GM10847 (cell line): ENCODE data around the gene MBD3L4.
"Not testable (repeated sequence)": the region's sequence is repeated elsewhere in the genome, so short reads cannot be mapped to it uniquely, and the experiment has no call there.

ENCODE experiments used
- POLR2A ChIP-seq: IDR thresholded peaks from 2 replicates; pipeline ENCODE4 v1.6.1; 2011; ENCODE audit not compliant: insufficient read length; ENCODE audit errors: extremely low read depth

MBD3L4 gene

DNA sequence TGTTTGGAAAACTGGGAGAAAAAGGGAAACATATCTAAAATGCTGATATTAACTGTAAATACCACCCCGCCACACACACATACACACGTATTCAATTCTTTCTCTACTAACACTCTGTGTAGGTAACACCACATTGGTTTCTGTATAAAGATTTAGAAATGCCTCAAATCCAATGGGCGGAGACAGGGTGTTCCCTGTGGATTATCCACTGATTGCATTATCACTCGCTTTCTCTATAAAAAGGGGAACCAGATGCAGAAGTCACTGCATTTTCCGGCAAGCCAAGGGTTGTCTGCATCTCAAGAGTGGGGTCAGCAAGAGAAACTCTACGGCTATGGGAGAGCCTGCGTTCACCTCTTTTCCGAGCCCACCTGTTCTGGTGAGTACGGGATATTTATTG, 9.7 kb downstream of the MBD3L4 start, which contains the start of gene MBD3L5:
MBD3L5 (plus strand) TSS at position 301 of the 400 bp plus-strand sequence; CDS start at position 335, 34 bp downstream.
- TF ChIP-seq POLR2A, result not testable (repeated sequence)

DNA sequence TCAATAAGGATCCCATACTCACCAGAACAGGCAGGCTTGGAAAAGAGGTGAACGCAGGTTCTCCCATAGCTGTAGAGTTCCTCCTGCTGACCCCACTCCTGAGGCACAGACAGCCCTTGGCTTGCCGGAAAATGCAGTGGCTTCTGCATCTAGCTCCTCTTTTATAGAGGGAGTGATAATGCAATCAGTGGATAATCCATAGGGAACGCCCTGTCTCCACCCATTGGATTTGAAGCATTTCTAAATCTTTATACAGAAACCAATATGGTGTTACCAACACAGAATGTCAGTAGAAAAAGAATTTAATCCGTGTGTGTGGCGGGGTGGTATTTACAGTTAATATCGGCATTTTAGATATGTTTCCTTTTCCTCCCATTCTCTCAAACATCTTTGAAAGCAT, 18.6 kb downstream of the MBD3L4 start, which contains the start of gene MBD3L2B:
MBD3L2B (minus strand) TSS at position 101 of the 400 bp plus-strand sequence; CDS start at position 67, 34 bp downstream.
- not testable (repeated sequence) for TF ChIP-seq POLR2A

DNA sequence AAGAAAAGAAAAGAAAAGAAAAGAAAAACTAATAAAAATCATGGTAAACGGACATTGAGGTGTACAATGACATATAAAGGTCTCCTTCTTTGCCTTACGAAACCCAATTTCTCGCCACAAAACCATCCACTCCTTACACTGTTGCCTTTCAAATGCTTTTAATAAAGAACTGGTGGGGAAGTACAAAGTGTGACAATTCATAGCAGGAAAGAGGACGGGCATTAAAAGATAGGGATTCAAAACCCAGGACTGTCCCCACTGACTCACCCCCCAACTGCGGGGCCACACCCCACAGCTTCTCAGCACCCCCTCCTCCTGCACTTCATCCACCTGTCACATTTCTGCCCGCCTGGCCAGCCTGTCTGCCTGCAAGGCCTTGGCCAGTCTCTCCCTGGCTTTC, 21.2 kb downstream of the MBD3L4 start:
- TF ChIP-seq POLR2A, result no peak

- TF ChIP-seq POLR2A, result no peak
Observed at GRCh38 chr19:7013678-7014077, 26.3 kb downstream of the MBD3L4 start.

DNA sequence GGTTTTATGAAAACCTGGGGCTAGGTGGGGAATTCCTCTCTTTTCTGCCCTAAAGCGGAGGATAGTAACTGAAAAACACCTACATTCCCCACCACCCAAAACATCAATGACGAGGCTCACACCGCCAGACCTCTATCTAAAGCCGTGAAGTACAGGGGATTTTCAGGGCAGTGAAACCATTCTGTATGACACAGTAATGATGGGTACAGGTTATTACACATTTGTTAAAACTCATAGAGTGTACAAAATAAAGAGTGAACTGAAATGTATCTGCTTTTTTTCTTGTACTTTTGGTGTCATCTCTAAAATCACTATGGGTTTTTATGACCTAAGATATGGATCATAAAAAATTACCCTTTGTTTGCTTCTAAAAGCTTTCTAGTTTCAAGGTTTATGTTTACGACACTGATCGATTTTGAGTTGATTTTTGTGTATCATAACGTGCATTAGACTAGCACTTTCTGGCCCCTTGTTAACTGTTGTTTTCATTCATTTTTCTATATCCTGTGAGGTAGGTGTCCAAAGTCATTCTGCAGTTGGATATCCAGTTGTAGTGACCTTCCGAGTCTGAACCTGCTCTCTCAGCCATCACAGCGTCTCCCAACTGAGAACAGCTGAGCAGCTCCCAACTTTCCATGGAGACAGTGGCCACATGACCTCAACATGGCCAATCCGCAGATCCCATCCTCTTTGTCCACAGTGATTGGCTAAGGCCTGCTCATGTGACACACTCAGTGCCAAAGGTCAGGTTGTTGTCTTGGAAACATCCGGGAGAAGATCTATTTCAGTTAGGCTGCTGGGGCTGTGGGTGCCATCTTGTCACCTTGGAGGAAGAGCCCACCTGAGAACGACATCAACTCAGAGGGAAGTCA, 29.0 kb downstream of the MBD3L4 start:
- TF ChIP-seq POLR2A, result no peak

DNA sequence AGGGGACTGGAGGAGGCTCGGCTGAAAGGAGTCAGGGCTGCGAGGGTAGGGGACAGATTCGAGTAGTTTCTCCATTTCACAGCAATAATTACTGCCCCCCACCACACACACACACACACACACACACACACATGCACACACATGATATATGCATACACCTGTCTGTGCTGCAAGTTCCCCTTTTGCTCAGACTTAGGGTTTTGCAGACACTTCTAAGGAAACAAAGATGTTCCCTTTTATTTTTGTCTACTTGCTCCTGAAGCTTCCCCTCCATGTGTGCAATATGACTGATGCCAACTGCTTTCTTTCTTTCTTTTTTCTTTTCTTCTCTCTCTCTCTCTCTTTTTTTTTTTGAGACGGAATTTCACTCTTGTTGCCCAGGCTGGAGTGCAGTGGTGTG, 32.1 kb downstream of the MBD3L4 start:
- no peak for TF ChIP-seq POLR2A

DNA sequence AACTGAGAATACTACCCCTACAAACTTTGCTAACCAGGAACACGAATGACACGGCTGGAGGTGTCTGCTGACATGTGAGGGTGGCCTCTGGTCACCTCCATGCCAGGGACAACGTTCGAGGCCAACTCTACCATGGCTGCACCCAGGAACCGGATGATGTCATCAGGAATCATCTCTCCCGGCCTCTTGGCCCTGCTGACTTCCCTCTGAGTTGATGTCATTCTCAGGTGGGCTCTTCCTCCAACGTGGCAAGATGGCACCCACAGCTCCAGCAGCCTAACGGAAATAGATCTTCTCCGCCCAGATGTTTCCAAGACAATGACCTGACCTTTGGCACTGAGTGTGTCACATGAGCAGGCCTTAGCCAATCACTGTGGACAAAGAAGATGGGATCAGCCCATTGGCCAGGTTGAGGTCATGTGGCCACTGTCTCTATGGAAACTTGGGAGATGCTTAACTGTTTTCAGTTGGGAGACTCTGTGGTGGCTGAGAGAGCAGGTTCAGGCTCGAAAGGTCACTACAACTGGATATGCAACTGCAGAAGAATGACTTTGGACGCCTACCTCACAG, 33.8 kb downstream of the MBD3L4 start:
- no peak for TF ChIP-seq POLR2A

DNA sequence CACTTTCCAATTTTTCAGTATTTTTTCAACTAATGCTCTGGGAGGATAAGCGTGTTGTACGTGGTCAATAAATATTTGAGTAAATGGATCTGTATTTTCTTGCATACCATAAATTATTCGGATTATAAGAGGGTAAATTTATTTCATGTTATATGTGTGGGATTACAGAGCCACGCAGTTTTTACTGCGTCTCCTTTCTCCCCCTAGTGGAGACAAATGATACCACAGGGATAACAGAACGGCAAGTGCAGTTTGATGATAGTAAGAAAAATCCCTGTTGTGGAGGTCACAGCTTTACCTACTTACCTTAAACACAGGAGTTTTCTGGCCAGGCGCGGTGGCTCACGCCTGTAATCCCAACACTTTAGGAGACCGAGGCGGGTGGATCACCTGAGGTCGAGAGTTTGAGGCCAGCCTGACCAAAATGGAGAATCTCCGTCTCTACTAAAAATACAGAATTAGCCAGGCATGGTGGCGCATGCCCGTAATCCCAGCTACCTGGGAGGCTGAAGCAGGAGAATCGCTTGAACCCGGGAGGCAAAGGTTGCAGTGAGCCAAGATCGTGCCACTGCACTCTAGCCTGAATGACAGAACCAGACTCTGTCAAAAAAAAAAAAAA, 35.6 kb downstream of the MBD3L4 start:
- TF ChIP-seq POLR2A, result no peak

DNA sequence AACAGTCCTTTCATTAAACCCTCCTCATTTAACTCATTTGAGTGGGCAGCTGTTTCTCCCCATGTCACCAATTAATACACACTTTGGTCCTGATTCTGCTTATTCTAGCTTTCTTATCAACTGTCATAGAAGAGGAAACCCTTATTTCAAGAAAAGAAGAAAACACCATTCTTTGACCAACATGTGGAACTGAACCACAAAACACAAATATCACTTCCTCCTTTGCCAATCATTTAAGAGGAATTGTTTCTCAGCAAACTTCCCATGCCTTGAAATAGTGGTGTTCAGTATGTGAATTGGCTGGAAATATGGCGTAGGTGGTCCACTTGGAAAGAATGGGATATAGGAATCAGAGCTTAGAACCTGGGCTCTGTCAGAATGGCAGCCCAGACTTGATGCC, 39.2 kb downstream of the MBD3L4 start:
- TF ChIP-seq POLR2A, result no peak

DNA sequence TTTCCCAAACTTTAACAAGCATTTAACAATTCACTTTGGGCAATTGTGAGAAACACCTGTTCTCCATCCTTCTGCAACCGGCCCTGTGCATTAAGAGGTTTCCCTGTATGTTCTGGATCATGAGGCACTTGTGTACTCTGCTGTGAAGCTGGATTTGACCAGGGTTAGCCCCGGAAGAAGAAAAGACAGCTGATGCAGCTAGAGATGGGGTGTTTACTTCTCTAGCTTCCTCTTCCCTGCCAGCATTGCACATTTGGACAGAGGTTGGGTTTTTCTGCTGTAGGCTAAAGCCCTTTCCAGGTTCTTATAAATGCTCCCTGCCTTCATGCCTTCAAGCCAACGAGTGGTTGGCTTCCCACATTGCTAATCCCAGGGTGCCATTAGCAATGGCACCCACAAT, 39.6 kb downstream of the MBD3L4 start:
- TF ChIP-seq POLR2A, result no peak

GRCh38 chr19:6999933-7000332, 40.0 kb downstream of the MBD3L4 start:
- no peak for TF ChIP-seq POLR2A

DNA sequence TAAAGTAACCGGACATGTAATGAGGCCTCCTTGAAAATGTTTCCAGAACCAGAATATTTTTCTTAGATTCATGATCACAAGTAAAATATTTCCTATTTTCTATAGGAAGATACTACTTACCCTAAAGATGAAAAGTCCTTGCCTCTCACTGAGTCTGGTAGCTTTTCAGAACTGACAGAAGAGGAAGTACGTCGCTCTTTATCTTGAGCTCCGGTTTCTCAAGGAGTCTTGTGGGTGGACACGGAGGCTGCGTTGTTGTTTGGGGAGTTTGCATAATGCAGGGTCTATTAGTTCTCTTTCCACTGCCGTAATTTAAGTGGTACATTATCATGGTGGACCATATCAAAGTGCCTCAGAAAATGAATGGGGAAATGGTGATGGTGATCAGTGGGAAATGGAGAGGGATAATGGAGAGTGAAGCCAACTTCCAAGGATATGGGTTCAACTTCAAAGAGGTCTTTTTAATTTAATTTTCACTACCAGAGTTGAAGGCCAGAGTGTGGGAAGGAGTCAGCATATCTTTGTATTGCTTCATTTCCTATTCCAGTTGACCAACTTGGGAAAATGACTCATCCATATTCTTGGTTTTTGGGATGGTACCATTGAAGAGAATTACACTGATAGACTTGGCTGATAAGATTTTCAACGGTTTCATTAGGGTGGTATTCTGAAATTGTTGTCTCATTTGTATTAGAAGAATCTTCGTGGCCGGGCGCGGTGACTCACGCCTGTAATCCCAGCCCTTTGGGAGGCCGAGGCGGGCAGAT, 42.1 kb downstream of the MBD3L4 start:
- no peak for TF ChIP-seq POLR2A

GRCh38 chr19:6996810-6997209, 43.2 kb downstream of the MBD3L4 start:
- TF ChIP-seq POLR2A, result no peak

GRCh38 chr19:6995054-6995453, 44.9 kb downstream of the MBD3L4 start:
- no peak for TF ChIP-seq POLR2A

- no peak for TF ChIP-seq POLR2A
Observed at GRCh38 chr19:6988257-6988656, 51.7 kb downstream of the MBD3L4 start.
